ENCODE measurements around the gene GIMAP7. TPM values are rescaled to one million over a fixed set of nuclear protein-coding genes. Genes with fewer than 3 reads are reported as not detected.
A peak's percentile ranks its signal among the peaks of the same experiment; 100 is the strongest.

GIMAP7 gene
- polyA plus RNA-seq = 14.7 TPM
- long read RNA-seq, donor 1, partial matches to known transcripts = 0 of 1 reads
- long read RNA-seq, donor 1, other reads (novel, unspliced or antisense) = 0 of 1 reads
- long read RNA-seq, donor 2, transcript GIMAP7-201 (2 exons, 1,256 nt) = major isoform, 14 of 14 reads
- long read RNA-seq, donor 2, partial matches to known transcripts = 0 of 14 reads
- long read RNA-seq, donor 2, other reads (novel, unspliced or antisense) = 0 of 14 reads
- long read RNA-seq, donor 3, transcript GIMAP7-201 (2 exons, 1,256 nt) = major isoform, 19 of 19 reads
- long read RNA-seq, donor 3, partial matches to known transcripts = 0 of 19 reads
- long read RNA-seq, donor 3, other reads (novel, unspliced or antisense) = 0 of 19 reads
- long read RNA-seq, donor 4 = 0 reads
- long read RNA-seq, donor 5, transcript GIMAP7-201 (2 exons, 1,256 nt) = major isoform, 8 of 8 reads
- long read RNA-seq, donor 5, partial matches to known transcripts = 0 of 8 reads
- long read RNA-seq, donor 5, other reads (novel, unspliced or antisense) = 0 of 8 reads
- long read RNA-seq, donor 6, transcript GIMAP7-201 (2 exons, 1,256 nt) = major isoform, 8 of 8 reads
- long read RNA-seq, donor 6, partial matches to known transcripts = 0 of 8 reads
- long read RNA-seq, donor 6, other reads (novel, unspliced or antisense) = 0 of 8 reads
- long read RNA-seq, donor 7, partial matches to known transcripts = 0 of 2 reads
- long read RNA-seq, donor 7, other reads (novel, unspliced or antisense) = 0 of 2 reads
- long read RNA-seq, donor 8, transcript GIMAP7-201 (2 exons, 1,256 nt) = major isoform, 16 of 16 reads
- long read RNA-seq, donor 8, partial matches to known transcripts = 0 of 16 reads
- long read RNA-seq, donor 8, other reads (novel, unspliced or antisense) = 0 of 16 reads
- long read RNA-seq, donor 9, transcript GIMAP7-201 (2 exons, 1,256 nt) = major isoform, 10 of 18 reads
- long read RNA-seq, donor 9, partial matches to known transcripts = 8 of 18 reads
- long read RNA-seq, donor 9, other reads (novel, unspliced or antisense) = 0 of 18 reads
- long read RNA-seq, donor 10, transcript GIMAP7-201 (2 exons, 1,256 nt) = major isoform, 10 of 10 reads
- long read RNA-seq, donor 10, partial matches to known transcripts = 0 of 10 reads
- long read RNA-seq, donor 10, other reads (novel, unspliced or antisense) = 0 of 10 reads
- long read RNA-seq, donor 11, transcript GIMAP7-201 (2 exons, 1,256 nt) = major isoform, 15 of 22 reads
- long read RNA-seq, donor 11, partial matches to known transcripts = 7 of 22 reads
- long read RNA-seq, donor 11, other reads (novel, unspliced or antisense) = 0 of 22 reads

- Histone ChIP-seq H3K4me1 (ENCODE audit: control insufficient read depth, insufficient read depth, low read length) (no peaks in the 10 kb centered on the region), H3K9me3 (ENCODE audit: control insufficient read depth, low read depth, low read length) (peaks cover 3% of the 10 kb centered on the region), H3K4me3 (ENCODE audit: low read length) (peak within 1 kb of the TSS; percentile 15), H3K27me3 (ENCODE audit: control insufficient read depth, insufficient read depth, low read length) (no peaks in the 10 kb centered on the region), H3K27ac (ENCODE audit: low read length) (no peak within 1 kb of the TSS), H3K36me3 (ENCODE audit: control insufficient read depth, insufficient read depth, low read length) (no peaks in the 10 kb centered on the region)
- DNase-seq = no peak
- WGBS (ENCODE audit: insufficient coverage, low lambda C conversion rate) = no CpG with 5 or more reads among the region's 3 CpGs
Observed at GRCh38 chr7:150514748-150515222, at the start of gene GIMAP7. Gene GIMAP7 (plus strand): TSS chr7:150514872. CDS start chr7:150519975, 5,103 bp downstream.

- H3K27me3 ChIP-seq (ENCODE audit: control insufficient read depth, insufficient read depth, low read length) = peaks cover 6% of the 10 kb centered on the region
- no peaks in the 10 kb centered on the region for H3K4me1 ChIP-seq (ENCODE audit: control insufficient read depth, insufficient read depth, low read length)
- no peaks in the 10 kb centered on the region for H3K9me3 ChIP-seq (ENCODE audit: control insufficient read depth, low read depth, low read length)
- WGBS (ENCODE audit: insufficient coverage, low lambda C conversion rate) = no CpG with 5 or more reads among the region's 1 CpG
- DNase-seq = no peak
- no peak overlapping the region for H3K27ac ChIP-seq (ENCODE audit: low read length)
- H3K36me3 ChIP-seq (ENCODE audit: control insufficient read depth, insufficient read depth, low read length) = no peaks in the 10 kb centered on the region
- H3K4me3 ChIP-seq (ENCODE audit: low read length) = no peak overlapping the region
Observed at GRCh38 chr7:150464962-150465361, 49.7 kb upstream of the GIMAP7 start.

GRCh38 chr7:150465414-150465813 lies 49.3 kb upstream of the GIMAP7 start:
- Histone ChIP-seq H3K27ac (ENCODE audit: low read length) (no peak overlapping the region), H3K4me3 (ENCODE audit: low read length) (no peak overlapping the region), H3K36me3 (ENCODE audit: control insufficient read depth, insufficient read depth, low read length) (no peaks in the 10 kb centered on the region), H3K9me3 (ENCODE audit: control insufficient read depth, low read depth, low read length) (no peaks in the 10 kb centered on the region), H3K4me1 (ENCODE audit: control insufficient read depth, insufficient read depth, low read length) (no peaks in the 10 kb centered on the region), H3K27me3 (ENCODE audit: control insufficient read depth, insufficient read depth, low read length) (peaks cover 6% of the 10 kb centered on the region)
- DNase-seq = no peak
- WGBS (ENCODE audit: insufficient coverage, low lambda C conversion rate) = no CpG with 5 or more reads among the region's 2 CpGs

GRCh38 chr7:150466477-150466876 lies 48.2 kb upstream of the GIMAP7 start:
- no peak overlapping the region for H3K4me3 ChIP-seq (ENCODE audit: low read length)
- no peak overlapping the region for H3K27ac ChIP-seq (ENCODE audit: low read length)
- DNase-seq = no peak
- no peaks in the 10 kb centered on the region for H3K36me3 ChIP-seq (ENCODE audit: control insufficient read depth, insufficient read depth, low read length)
- peaks cover 6% of the 10 kb centered on the region for H3K27me3 ChIP-seq (ENCODE audit: control insufficient read depth, insufficient read depth, low read length)
- no peaks in the 10 kb centered on the region for H3K9me3 ChIP-seq (ENCODE audit: control insufficient read depth, low read depth, low read length)
- 96% methylated on average over 4 of the region's 6 CpGs for WGBS (ENCODE audit: insufficient coverage, low lambda C conversion rate)
- H3K4me1 ChIP-seq (ENCODE audit: control insufficient read depth, insufficient read depth, low read length) = no peaks in the 10 kb centered on the region

- no peaks in the 10 kb centered on the region for H3K9me3 ChIP-seq (ENCODE audit: control insufficient read depth, low read depth, low read length)
- no peak for DNase-seq
- H3K4me1 ChIP-seq (ENCODE audit: control insufficient read depth, insufficient read depth, low read length) = no peaks in the 10 kb centered on the region
- H3K27ac ChIP-seq (ENCODE audit: low read length) = no peak overlapping the region
- peaks cover 8% of the 10 kb centered on the region for H3K27me3 ChIP-seq (ENCODE audit: control insufficient read depth, insufficient read depth, low read length)
- WGBS (ENCODE audit: insufficient coverage, low lambda C conversion rate) = no CpG with 5 or more reads among the region's 3 CpGs
- H3K36me3 ChIP-seq (ENCODE audit: control insufficient read depth, insufficient read depth, low read length) = no peaks in the 10 kb centered on the region
- H3K4me3 ChIP-seq (ENCODE audit: low read length) = no peak overlapping the region
Observed at GRCh38 chr7:150468241-150468640, 46.4 kb upstream of the GIMAP7 start.

GRCh38 chr7:150471886-150472285 lies 42.8 kb upstream of the GIMAP7 start:
- no CpG with 5 or more reads among the region's 5 CpGs for WGBS (ENCODE audit: insufficient coverage, low lambda C conversion rate)
- Histone ChIP-seq H3K27ac (ENCODE audit: low read length) (no peak overlapping the region), H3K9me3 (ENCODE audit: control insufficient read depth, low read depth, low read length) (no peaks in the 10 kb centered on the region), H3K4me1 (ENCODE audit: control insufficient read depth, insufficient read depth, low read length) (no peaks in the 10 kb centered on the region), H3K36me3 (ENCODE audit: control insufficient read depth, insufficient read depth, low read length) (no peaks in the 10 kb centered on the region), H3K4me3 (ENCODE audit: low read length) (no peak overlapping the region), H3K27me3 (ENCODE audit: control insufficient read depth, insufficient read depth, low read length) (peaks cover 8% of the 10 kb centered on the region)
- DNase-seq = no peak

GRCh38 chr7:150473902-150474301 lies 40.8 kb upstream of the GIMAP7 start:
- Histone ChIP-seq H3K27me3 (ENCODE audit: control insufficient read depth, insufficient read depth, low read length) (peaks cover 7% of the 10 kb centered on the region), H3K9me3 (ENCODE audit: control insufficient read depth, low read depth, low read length) (no peaks in the 10 kb centered on the region), H3K36me3 (ENCODE audit: control insufficient read depth, insufficient read depth, low read length) (no peaks in the 10 kb centered on the region), H3K27ac (ENCODE audit: low read length) (no peak overlapping the region), H3K4me1 (ENCODE audit: control insufficient read depth, insufficient read depth, low read length) (no peaks in the 10 kb centered on the region), H3K4me3 (ENCODE audit: low read length) (no peak overlapping the region)
- WGBS (ENCODE audit: insufficient coverage, low lambda C conversion rate) = 100% methylated on average over 1 of the region's 7 CpGs
- DNase-seq = no peak

GRCh38 chr7:150476285-150476684 lies 38.4 kb upstream of the GIMAP7 start:
- peaks cover 4% of the 10 kb centered on the region for H3K27me3 ChIP-seq (ENCODE audit: control insufficient read depth, insufficient read depth, low read length)
- H3K4me3 ChIP-seq (ENCODE audit: low read length) = no peak overlapping the region
- no CpG with 5 or more reads among the region's 3 CpGs for WGBS (ENCODE audit: insufficient coverage, low lambda C conversion rate)
- H3K4me1 ChIP-seq (ENCODE audit: control insufficient read depth, insufficient read depth, low read length) = no peaks in the 10 kb centered on the region
- H3K9me3 ChIP-seq (ENCODE audit: control insufficient read depth, low read depth, low read length) = no peaks in the 10 kb centered on the region
- H3K36me3 ChIP-seq (ENCODE audit: control insufficient read depth, insufficient read depth, low read length) = no peaks in the 10 kb centered on the region
- no peak overlapping the region for H3K27ac ChIP-seq (ENCODE audit: low read length)
- DNase-seq = no peak

GRCh38 chr7:150476819-150477631 lies 37.6 kb upstream of the GIMAP7 start:
- DNase-seq = no peak
- Histone ChIP-seq H3K4me3 (ENCODE audit: low read length) (no peak overlapping the region), H3K4me1 (ENCODE audit: control insufficient read depth, insufficient read depth, low read length) (no peaks in the 10 kb centered on the region), H3K9me3 (ENCODE audit: control insufficient read depth, low read depth, low read length) (no peaks in the 10 kb centered on the region), H3K27ac (ENCODE audit: low read length) (no peak overlapping the region), H3K27me3 (ENCODE audit: control insufficient read depth, insufficient read depth, low read length) (peaks cover 2% of the 10 kb centered on the region), H3K36me3 (ENCODE audit: control insufficient read depth, insufficient read depth, low read length) (no peaks in the 10 kb centered on the region)
- 97% methylated on average over 12 of the region's 25 CpGs for WGBS (ENCODE audit: insufficient coverage, low lambda C conversion rate)

All from large intestine (tissue), 12 donors.